ENCODE results near the gene HS6ST1. TPM values are rescaled to one million over a fixed set of nuclear protein-coding genes. Genes with fewer than 3 reads are reported as not detected.

The HS6ST1 gene
- total and polyA plus RNA-seq, 3 donors from 2014 or later: 58.7 to 203 (median 143) TPM

GRCh38 chr2:128298286-128298685 lies 20.4 kb downstream of the HS6ST1 start:
- Histone ChIP-seq H3K27ac (no peak overlapping the region), H3K4me1 (peaks cover 42% of the 10 kb centered on the region), H3K4me3 (no peak overlapping the region), H3K36me3 (ENCODE audit: low read depth, missing control alignments) (no peaks in the 10 kb centered on the region), H3K9me3 (no peaks in the 10 kb centered on the region), H3K27me3 (no peaks in the 10 kb centered on the region)
- no peak for DNase-seq
- TF ChIP-seq, protein P1, sequence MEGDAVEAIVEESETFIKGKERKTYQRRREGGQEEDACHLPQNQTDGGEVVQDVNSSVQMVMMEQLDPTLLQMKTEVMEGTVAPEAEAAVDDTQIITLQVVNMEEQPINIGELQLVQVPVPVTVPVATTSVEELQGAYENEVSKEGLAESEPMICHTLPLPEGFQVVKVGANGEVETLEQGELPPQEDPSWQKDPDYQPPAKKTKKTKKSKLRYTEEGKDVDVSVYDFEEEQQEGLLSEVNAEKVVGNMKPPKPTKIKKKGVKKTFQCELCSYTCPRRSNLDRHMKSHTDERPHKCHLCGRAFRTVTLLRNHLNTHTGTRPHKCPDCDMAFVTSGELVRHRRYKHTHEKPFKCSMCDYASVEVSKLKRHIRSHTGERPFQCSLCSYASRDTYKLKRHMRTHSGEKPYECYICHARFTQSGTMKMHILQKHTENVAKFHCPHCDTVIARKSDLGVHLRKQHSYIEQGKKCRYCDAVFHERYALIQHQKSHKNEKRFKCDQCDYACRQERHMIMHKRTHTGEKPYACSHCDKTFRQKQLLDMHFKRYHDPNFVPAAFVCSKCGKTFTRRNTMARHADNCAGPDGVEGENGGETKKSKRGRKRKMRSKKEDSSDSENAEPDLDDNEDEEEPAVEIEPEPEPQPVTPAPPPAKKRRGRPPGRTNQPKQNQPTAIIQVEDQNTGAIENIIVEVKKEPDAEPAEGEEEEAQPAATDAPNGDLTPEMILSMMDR (IDR thresholded peaks at IDR 0.05): no peak
- TF ChIP-seq POLR2A (IDR thresholded peaks at IDR 0.05): no peak
- intact Hi-C loops (cut with DNase I; ENCODE audit: low total_unique reads): no loop called here
- WGBS, 2 donors: 81 to 87% methylated on average over 7 of the region's 7 CpGs

DNA sequence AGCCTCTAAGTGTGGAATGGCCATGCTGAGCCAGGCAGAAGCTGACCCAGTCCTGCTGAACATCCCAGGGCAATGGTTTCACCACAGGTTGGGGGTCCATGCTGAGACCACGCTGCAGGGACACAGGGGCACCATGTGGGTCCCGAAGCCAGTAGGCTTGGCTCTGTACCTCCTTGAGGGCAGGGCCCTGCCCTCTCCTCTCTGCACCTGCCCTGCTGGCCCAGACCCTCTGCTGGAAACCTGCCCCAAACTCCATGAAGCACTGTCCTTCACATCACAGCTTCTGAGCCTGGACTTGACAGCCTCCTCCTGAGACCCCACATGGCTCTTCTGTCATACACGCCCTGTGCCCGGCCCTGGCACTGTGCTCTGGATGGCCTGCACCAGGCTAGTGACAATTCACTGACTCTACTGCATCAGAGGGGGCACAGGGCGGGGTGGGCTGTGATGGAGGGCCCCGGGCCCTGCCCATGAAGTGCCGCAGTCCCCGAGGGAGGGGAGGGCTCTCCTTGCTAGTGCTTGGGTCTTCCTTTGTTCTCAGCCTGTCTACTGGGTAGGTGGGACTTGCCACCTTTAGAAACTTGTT lies 24.7 kb downstream of the HS6ST1 start:
- 85% methylated on average over 8 of the region's 8 CpGs; no CpG with 5 or more reads in 1 of the 2 donors for WGBS, 2 donors
- H3K27me3 ChIP-seq: no peaks in the 10 kb centered on the region
- H3K27ac ChIP-seq: no peak overlapping the region
- DNase-seq: no peak
- H3K9me3 ChIP-seq: no peaks in the 10 kb centered on the region
- no peaks in the 10 kb centered on the region for H3K36me3 ChIP-seq (ENCODE audit: low read depth, missing control alignments)
- no peak for TF ChIP-seq POLR2A (IDR thresholded peaks at IDR 0.05)
- TF ChIP-seq, protein P1 (IDR thresholded peaks at IDR 0.05): no peak
- peaks cover 28% of the 10 kb centered on the region for H3K4me1 ChIP-seq
- no peak overlapping the region for H3K4me3 ChIP-seq
- intact Hi-C loops (cut with DNase I; ENCODE audit: low total_unique reads): no loop called here

DNA sequence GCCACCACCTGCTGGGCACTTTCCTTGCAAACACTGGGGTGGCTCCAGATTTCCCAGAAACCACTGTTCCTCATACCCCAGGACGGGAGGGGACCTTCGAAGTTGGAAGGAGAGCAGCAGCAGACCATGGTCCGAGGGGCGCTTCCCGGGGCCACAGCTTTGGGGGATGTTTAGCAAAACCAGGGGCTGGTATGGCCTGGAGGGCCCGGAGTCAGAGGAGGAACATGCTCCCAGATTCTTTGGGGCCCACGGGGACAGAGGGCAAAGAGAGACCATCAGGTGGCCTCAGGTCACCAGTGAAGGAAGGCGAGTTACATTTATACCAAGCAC lies 25.3 kb downstream of the HS6ST1 start:
- 82 to 93% methylated on average over 3 to 8 of the region's 8 CpGs for WGBS, 2 donors
- no peak for TF ChIP-seq POLR2A (IDR thresholded peaks at IDR 0.05)
- TF ChIP-seq, protein P1 (IDR thresholded peaks at IDR 0.05): no peak
- intact Hi-C loops (cut with DNase I; ENCODE audit: low total_unique reads): no loop called here
- Histone ChIP-seq H3K27me3 (no peaks in the 10 kb centered on the region), H3K9me3 (no peaks in the 10 kb centered on the region), H3K36me3 (ENCODE audit: low read depth, missing control alignments) (no peaks in the 10 kb centered on the region), H3K4me3 (no peak overlapping the region), H3K4me1 (peaks cover 26% of the 10 kb centered on the region), H3K27ac (no peak overlapping the region)
- DNase-seq: no peak

GRCh38 chr2:128292599-128293425 lies 25.9 kb downstream of the HS6ST1 start:
- 59 to 64% methylated on average over 7 to 21 of the region's 21 CpGs for WGBS, 2 donors
- intact Hi-C loops (cut with DNase I; ENCODE audit: low total_unique reads): no loop called here
- Histone ChIP-seq H3K4me3 (no peak overlapping the region), H3K27ac (no peak overlapping the region), H3K36me3 (ENCODE audit: low read depth, missing control alignments) (no peaks in the 10 kb centered on the region), H3K4me1 (peaks cover 26% of the 10 kb centered on the region), H3K9me3 (no peaks in the 10 kb centered on the region), H3K27me3 (no peaks in the 10 kb centered on the region)
- no peak for TF ChIP-seq POLR2A (IDR thresholded peaks at IDR 0.05)
- TF ChIP-seq, protein P1 (IDR thresholded peaks at IDR 0.05): no peak
- peak; percentile 65 for DNase-seq

Measured in testis (tissue), 3 donors.